Stimulated activated CD8-positive, alpha-beta memory T cell treated with anti-CD3 and anti-CD28 coated beads, Interleukin-2, amount 100 ng/mL, for 48 hours (primary cell): ENCODE results near the gene MAP4K4.

Experiments
- DNase-seq, 2 donors: peaks; one replicate each; pipeline ENCODE4 v3.0.0-alpha.2; 2020; ENCODE audit warnings: low read depth in 2 of 2

Gene MAP4K4

DNA sequence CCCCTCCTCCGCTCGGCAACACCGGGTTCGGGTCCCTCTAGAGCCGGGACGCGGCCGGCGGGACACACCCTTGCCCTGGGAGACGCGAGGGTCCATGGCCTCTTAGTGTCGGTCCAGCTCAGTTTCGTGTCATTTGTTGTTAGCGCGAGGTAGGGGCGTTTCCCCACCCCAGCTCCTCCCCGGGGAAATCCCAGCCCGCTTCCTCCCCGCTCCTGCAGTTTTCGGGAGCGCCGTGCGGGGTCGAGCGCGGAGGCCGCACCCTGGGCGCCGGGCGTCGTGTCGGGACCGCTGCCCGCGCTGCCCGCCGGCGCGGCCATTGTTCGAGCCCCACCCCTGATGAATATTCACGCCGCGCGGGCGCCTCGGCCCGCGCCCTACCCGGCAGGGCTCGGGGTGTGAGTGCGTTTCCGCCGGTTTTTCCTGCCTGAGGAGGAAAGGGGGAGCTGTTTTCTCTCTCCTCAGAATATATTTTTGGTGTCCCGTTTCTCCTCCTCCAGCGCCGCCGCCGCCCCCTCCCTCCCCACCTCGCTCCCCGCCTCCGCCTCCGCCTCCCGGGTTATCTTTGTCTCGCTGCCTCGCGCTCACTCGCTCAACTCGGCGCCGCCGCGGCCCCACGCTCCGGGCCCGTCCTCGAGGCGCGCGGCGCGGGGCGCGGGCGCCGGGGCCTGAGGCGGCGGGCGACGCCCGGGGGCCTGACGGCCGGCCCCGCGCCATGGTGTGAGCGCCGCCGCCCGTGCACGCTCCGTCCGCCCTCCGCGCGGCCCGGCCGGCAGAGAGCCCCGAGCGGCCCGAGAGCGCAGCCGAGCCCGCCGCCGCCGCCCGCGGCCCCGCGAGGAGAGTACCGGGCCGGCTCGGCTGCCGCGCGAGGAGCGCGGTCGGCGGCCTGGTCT lies at the start of gene MAP4K4:
MAP4K4 (plus strand) TSS at position 584 of the 890 bp plus-strand sequence. CDS start 374 bp downstream, outside the sequence.
- peak; percentile 50 to 57 for DNase-seq

GRCh38 chr2:101653469-101653868 lies 44.0 kb upstream of the MAP4K4 start:
- no peak for DNase-seq

- no peak for DNase-seq
Measured at GRCh38 chr2:101655702-101656422, 41.6 kb upstream of the MAP4K4 start.

DNA sequence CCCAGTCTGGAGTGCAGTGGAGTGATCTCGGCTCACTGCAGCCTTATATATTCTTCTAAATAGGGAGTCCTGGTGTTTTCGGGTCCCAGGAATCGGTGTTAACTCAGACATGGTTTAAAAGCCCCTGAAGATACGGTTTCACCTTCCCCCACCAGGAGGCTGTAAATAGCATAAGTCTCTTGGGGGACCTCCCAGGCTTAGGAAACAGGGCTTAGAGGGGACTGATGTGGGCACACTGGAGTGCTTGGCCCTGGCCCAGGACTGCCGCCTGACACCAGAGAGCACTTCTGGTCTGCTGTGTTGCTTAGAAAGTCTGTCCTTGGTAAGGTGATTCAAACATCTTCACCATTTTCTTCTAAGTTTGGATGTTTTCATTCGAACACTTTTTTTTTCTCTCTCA lies 39.7 kb upstream of the MAP4K4 start:
- DNase-seq: no peak

DNA sequence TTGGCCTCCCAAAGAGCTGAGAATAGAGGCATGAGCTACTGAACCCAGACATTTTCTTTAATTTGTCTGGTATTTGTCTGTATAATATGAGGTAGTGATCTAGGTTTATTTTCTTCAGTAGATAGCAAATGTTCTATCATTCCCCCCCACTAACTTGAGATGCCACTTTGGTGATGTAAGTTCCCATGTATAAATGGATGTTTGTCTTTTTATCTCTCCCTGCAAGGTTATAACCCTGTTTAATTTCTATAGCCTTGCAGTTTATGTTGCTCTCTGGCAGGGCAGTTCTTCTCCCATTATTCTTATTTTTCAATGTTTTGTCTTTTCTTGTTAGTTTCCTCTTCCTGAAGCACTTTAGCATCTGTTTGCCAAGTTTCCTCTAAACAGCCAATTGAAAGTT lies 39.1 kb upstream of the MAP4K4 start:
- DNase-seq: no peak

DNA sequence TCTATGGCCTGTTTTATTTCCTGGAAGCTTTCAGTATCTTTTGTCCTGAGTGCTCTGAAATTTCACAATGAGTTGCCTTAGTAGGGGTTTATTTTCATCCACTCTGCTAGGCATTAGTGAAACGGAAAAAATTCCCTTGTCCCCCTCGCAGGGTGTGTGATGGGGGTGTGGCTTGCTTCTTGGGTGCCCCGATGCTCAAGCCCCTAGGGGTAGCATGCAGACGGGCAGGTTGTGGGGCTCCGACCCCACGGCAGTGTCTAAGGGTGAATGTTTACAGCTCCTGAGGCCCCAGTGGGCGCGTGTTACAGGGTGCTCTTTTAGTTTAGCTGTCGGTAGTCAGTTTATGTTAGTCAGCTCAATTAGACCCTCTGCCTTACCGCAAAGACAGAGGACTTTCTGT lies 32.2 kb upstream of the MAP4K4 start:
- no peak for DNase-seq

DNA sequence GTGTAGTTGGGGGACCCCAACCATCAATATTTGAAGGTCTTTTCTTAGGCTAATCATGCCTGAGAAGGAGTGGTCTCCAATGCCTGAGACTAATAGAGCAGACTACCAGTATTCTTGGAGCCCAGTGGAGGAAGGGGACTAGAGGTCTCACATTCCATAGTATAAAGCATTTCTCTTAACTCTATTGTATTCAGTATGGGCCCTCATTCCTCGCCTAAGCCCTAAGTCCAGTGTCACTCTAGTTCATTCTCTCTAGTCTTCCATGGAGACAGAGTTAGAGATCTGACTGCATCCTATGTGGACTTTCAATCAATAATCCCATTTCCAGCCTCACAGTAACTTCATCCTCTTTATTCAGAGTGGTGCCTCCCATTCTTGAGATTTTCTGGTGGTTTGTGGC lies 29.7 kb upstream of the MAP4K4 start:
- no peak for DNase-seq

DNA sequence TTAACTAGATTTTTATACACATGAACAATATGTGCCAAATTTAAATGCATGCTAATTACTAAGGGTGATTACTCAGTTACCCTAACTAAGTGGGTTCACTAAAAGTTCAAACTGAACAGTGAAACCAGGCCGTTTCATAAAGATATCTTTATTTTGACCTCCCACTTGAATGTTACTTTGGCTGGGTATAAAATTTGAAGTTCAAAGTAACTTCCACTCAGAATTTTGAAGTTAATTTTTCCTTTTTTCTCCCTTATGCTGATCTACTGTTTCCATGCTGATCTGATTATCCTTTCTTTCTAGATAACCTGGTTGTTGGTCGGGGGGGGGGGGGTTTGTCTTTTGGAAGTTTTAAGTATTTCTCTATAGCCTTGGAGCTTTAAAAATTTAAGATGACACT lies 25.5 kb upstream of the MAP4K4 start:
- DNase-seq: no peak

DNA sequence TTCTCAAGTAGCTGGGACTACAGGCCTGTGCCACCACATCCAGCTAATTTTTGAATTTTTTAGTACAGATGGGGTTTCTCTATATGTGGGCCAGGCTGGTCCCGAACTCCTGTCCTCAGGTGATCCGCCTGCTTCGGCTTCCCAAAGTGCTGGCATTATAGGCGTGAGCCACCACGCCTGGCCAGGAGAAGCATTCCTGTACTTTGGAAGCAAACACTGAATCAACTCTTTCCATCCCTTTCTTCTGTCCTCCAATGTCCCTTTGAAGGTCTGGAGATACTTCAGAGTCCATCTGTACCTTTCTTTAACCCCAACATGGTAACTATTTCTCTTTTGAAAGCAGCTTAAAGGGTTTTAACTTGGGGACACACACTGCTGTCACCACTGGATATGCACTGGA lies 23.6 kb upstream of the MAP4K4 start:
- no peak for DNase-seq

DNA sequence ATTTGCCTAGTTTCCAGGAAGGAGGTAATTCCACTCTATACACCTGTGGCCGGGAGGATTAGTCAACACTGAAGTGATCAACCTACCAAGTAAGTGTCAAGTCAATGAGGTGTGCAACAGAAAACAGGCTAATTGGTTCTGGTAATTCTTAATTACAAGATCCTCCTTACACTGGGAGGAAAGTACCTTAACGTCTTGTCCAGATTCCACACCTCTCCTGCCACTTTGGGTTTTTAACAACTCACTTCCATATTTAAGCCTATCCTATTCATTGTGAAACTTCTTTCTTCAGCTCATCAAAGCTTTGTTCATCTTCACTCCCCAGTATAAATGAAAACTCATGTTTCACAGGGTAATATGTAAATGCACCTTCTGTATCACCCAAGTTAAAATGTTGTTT lies 22.0 kb upstream of the MAP4K4 start:
- DNase-seq: no peak

DNA sequence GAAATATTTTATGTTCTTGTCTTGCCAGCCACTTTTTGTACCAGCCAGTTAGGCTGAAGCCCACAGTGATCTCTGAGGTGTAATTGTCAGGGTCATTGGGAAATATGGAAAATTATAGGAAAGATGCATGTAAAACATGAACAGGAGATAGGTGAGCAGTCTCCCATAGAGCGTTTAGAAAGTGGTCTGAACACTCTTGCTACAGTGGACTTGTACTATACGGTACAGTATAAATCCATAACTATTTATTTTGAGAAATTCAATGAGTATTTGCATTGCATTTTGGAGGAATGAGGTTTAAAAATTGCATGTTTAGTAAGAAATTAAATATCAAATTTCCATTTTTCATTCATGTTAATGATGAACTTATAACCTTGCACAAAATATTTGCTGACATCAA lies 20.8 kb upstream of the MAP4K4 start:
- no peak for DNase-seq

- no peak for DNase-seq
Measured at GRCh38 chr2:101677658-101678057, 19.8 kb upstream of the MAP4K4 start.

DNA sequence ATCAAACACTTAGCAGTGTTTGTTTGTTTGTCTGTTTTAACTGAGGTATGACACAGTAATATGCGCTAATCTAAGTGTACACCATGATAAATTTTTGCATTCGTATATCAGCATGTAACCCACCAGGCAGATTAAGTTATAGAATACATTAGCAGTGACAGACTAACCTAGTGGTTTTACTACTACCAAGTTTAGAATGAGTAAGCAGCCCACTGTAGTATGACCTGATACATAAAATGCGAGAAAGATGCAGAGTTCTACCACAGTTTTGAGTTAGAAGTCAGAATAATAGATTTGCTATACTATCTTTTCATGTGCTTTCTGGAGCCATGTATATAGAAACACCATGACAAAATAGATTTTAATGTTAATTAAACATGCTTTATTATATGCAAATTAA lies 19.1 kb upstream of the MAP4K4 start:
- DNase-seq: no peak

DNA sequence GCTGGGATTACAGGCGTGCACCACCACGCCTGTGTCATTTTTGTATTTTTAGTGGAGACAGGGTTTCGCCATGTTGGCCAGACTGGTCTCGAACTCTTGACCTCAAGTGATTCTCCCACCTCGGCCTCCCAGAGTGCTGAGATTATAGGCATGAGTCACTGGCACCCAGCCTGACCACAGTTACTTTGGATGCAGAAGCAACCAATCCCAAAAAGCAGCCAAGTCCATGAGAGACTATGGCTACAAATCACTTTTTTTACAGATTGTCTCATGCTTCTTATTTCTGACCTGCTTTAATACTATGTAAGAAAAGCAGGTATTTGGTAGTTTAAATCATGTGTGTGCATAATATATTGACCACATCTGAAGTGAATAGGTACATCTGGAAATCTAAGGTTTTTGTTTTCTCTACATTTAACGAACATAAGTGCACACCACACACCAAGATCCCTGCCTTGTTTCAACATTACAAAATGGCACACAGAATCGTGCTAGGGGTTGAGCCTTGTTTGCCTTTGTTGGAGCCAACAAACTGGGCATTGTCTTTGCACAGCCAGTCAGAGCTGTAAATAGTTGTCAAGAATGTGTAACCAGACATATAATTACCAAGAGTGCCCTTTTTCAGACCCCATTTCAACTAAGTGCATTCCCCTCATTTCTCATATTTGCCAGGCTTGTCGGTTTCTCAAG lies 18.3 kb upstream of the MAP4K4 start:
- no peak for DNase-seq

- DNase-seq: no peak
Measured at GRCh38 chr2:101679801-101680487, 17.6 kb upstream of the MAP4K4 start.

GRCh38 chr2:101682311-101682710 lies 15.2 kb upstream of the MAP4K4 start:
- no peak for DNase-seq

- DNase-seq: no peak
Measured at GRCh38 chr2:101684313-101684712, 13.2 kb upstream of the MAP4K4 start.

DNA sequence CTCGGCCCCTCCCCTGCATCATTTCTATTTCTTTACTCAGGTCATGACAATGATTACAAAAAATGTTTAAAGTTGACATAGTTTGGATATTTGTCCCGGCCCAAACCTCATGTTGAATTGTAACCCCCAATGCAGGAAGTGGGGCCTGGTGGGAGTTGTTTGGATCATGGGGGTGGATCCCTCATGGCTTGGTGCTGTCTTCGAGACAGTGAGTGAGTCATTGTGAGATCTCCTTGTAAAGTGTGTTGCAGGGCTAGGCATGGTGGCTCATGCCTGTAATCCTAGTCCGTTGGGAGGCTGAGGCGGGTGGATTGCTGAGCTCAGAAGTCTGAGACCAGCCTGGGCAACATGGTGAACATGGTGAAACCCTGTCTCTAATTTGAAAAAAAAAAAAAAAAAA lies 9.2 kb upstream of the MAP4K4 start:
- DNase-seq: no peak

- DNase-seq: no peak
Measured at GRCh38 chr2:101689114-101689825, 8.2 kb upstream of the MAP4K4 start.

GRCh38 chr2:101690547-101691152 lies 6.9 kb upstream of the MAP4K4 start:
- no peak for DNase-seq

- DNase-seq: no peak
Measured at GRCh38 chr2:101692041-101692440, 5.5 kb upstream of the MAP4K4 start.
